ENCODE results near the gene CTNNA3.

DNA sequence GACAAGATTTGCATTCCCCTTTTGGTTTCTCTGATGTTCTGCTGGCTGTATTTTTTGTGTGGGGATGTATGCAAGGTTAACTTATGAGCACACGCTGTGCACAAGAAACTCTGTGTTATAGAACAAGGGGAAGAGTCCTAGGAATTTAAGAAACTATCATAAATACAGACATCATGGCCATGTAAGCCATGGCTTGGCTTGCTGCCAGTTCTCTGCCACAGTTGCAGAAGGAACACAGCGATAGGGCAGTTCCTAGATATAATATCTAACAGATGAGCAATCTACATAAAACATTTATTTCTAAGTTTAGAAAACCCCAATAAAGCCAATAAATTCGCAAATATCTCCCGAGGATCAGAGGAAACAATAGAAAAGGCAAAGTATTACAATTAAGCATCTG lies 616.9 kb downstream of the CTNNA3 start:
- TF ChIP-seq, protein P1, sequence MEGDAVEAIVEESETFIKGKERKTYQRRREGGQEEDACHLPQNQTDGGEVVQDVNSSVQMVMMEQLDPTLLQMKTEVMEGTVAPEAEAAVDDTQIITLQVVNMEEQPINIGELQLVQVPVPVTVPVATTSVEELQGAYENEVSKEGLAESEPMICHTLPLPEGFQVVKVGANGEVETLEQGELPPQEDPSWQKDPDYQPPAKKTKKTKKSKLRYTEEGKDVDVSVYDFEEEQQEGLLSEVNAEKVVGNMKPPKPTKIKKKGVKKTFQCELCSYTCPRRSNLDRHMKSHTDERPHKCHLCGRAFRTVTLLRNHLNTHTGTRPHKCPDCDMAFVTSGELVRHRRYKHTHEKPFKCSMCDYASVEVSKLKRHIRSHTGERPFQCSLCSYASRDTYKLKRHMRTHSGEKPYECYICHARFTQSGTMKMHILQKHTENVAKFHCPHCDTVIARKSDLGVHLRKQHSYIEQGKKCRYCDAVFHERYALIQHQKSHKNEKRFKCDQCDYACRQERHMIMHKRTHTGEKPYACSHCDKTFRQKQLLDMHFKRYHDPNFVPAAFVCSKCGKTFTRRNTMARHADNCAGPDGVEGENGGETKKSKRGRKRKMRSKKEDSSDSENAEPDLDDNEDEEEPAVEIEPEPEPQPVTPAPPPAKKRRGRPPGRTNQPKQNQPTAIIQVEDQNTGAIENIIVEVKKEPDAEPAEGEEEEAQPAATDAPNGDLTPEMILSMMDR (IDR thresholded peaks at IDR 0.05) = no peak
- TF ChIP-seq POLR2A (IDR thresholded peaks at IDR 0.05) = no peak
